HG03571 (cell line): ENCODE measurements around the gene FZD2.

Source experiments
- ATAC-seq: cut with Tn5 transposase; IDR thresholded peaks from one replicate; pipeline ENCODE4 v1.9.1; 2021; ENCODE audit not compliant: unreplicated experiment

The FZD2 gene

DNA sequence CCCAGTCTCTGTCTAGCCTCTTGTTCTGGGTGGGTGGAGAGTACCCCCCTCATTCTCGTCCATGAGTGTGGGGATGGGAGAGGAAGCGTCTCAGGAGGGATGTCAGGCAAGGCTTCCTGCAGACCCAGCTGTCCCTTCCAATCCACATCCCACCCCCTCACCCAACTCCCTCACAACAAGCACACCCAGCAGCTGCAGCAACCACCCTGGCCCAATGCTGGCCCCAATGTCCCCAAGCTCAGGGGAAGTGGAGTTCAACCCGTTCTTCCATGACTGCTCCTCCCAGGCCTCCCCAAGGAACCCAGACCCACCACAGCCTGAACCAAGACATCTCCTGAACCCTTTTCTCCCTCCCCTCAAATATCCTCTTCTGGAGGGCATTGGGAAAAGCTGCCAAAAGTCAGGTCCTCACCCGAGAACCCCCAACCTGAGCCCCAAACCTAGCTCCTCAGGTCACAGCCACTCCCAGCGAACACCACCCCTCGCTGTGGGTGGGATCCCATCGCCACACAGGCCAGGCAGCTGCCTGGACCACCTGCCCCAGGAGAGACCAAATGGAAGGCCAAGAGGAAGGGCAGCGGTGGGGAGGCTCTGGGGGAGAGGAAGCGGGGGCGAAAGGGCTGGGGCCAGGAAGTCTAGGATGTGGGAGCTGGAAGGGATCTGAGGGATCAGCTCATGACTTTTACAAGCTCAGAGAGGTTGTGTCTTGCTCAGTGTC is 47.6 kb downstream of the FZD2 start:
- ATAC-seq = no peak

DNA sequence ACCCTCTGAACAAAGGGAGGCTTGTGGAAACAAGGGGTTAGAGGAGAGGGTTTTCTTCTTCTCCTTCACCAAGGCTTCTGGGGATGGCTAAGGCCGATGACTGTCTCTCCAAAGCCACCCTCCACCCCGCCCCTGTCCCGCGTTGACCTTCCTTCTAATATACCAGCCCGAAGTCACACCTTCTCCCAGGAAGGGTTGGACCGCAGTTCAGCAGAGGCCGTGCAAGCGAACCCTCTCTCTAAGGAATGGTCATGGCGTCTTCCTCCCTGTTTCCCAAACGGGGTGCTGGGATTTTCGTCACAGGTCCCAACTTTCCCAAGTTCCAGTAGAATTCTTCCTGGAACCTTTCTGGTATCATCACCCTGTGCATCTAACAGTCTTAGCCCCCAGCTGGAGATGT is 49.4 kb downstream of the FZD2 start:
- ATAC-seq = no peak

DNA sequence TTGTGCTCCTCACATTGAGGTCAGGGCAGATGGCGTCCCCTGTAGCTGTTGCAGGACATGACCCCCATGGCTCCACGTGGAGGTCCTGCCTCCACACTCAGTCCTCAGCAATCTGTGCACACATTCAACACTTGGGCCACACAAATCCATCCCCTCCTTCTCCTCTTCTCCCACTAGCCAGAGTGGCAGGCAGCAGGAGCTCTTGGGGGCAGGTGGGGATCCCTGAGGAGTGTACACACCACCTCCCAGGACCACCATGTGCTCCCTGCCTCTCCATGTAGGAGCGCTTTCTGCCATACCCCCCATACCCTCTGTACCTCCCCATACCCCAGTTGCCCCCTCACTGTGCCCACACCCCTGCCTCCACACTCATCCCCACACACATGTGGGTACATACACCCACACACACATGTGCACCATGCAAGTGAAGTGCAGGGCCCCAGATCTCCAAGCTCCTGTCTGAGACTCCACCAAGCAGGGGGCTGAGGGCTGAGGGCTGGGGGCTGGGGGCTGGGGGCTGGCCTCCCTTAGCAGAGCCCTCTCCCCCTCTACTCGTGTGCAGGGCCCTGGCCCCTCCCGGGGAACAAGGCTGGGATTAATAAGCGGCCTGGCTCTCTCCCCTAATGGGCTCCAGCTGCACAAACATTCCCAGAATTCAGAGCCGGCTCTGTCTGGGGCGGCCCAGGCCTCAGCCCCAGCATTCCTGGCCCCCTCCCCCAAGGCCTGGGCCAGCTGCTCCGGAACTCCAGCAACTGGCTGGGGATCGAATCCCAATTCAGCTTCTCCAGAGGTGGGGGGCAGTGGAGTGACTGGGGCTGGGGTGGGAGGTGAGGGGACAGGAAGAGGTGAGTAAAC is 50.8 kb downstream of the FZD2 start:
- no peak for ATAC-seq

DNA sequence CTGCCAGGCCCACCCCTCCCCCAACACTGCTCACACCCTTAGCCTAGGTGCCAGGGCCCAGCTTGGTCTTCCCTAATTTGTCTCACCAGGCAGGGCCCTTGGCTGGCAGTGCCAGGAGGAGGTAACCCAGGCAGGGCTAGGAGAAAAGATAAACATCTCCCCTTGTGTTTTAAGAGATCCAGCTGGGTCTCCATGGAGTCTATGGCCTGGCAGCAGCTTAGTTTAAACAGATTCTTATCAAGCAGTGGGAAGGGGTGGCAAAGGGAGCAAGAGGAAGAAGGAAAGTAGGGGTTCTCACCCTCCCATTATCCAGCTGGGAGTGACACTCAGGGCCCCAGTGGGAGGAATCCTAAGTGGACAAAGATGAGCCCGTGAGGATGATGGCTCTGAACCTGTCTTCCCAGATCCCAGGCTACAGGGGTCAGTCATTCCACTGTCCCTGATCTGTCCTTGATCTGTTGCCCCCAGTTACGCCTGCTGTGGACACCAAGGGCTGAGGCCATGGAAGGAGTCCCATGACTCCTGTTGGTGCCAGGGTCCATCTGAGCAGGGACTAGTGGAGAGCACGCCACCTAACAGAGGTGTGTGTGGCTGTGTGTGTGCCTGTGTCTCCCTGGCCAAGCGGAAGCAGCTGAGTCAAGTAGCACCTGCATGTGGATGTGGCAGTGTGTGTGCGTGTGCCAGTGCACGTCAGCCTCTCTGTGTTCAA is 51.6 kb downstream of the FZD2 start:
- ATAC-seq = no peak

DNA sequence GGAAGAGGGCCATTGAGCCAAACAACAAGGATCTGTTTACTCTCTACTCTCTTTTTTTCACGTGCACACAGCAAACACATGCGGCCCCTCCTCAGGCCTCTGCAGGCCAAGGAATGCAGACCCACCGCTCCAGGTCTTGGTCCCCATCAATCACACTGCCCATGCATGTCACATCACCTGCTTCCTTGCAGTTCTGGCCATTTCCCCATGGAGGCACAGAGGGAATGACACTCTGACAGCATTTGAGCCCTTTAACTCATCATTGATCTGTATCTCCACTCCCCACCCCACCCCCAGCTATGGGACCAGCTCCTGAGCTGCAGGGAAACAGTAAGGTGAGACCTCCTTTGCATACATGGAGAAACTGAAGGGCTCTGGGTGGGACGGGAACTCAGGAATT is 53.0 kb downstream of the FZD2 start:
- ATAC-seq = no peak
